GM21723 (cell line): ENCODE data around the gene CERK.

ENCODE experiments used
- ATAC-seq: cut with Tn5 transposase; IDR thresholded peaks from one replicate; pipeline ENCODE4 v1.9.1; 2021; ENCODE audit warnings: mild to moderate bottlenecking, moderate library complexity; ENCODE audit not compliant: unreplicated experiment

Gene CERK

DNA sequence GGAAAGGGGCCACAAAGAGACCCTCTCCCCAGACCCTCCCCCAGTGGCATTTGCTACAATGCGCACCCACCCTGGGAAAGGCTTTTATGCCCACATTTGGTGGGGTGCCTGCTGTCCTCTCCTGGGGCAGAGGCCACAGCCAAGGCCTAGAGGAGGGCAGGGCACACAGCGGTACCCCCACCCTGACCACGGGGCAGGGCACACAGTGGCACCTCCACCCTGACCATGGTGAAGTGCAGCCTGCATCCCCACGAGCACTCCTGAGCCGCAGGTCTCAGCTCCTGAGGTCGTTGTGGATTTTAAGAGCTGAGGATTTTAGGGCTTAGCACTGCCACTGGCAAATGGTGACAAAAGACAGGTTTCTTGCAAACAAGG lies 34.1 kb downstream of the CERK start:
- ATAC-seq, result no peak

GRCh38 chr22:46703171-46703995 lies 34.7 kb downstream of the CERK start:
- no peak for ATAC-seq

DNA sequence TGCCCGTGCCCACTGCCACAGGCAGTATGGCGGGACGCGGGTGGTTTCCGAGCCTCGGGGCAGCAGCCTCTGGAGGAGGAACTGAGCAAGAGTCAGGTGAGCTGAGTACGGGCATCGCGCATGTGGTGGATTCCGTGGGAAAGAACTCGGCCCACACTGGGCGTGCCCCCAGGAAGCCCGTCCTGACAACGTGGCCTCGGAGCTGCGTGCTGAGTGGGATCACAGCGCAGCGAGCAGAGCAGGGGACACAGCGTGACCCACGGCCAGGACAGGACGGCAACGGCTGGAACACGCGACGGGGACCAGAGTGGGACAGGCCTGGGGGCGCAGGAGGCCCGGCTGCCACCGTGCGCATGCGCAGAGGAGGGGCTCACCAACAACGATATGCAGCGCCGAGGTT lies 36.8 kb downstream of the CERK start:
- ATAC-seq, result no peak

DNA sequence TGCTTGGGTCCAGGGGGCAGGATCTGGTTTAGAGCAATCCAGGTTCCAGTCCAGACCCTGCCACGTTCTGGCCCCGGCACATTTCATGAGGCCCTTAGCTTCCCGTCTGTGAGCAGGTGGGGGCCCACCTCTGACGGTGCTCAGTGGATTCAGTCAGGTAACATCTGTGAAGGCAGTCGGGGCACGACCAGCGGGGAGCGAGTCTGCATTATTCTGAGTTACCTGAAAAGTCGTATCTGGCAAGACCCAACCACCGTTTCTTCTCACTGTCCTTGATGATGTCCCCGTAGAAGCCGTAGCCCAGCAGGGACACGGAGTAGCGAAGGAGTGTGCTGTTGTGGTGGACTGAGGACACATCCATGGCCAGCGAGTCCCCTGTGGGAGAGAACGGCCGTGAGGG lies 39.0 kb downstream of the CERK start:
- no peak for ATAC-seq

GRCh38 chr22:46697811-46698515 lies 40.1 kb downstream of the CERK start:
- no peak for ATAC-seq

DNA sequence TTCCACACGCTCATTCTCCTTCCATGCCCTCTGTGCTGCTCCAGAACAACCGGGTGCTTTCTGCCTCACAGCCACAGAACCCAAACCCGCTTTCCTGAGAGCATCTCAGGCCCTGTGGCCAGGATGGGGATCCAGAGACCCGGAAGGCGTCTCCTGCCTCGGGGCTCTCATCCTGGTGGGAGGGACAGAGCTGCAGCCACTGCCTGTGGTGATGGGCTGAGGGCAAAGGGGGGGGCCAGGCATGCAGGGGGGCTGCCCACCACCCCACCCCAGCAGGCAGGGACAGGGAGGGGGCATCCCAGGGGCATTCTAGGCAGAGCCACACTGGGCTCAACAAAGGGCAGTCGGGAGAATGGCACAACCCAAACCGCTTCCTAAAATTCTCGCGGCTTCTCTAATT lies 41.4 kb downstream of the CERK start:
- no peak for ATAC-seq

GRCh38 chr22:46696229-46696518 lies 41.9 kb downstream of the CERK start:
- ATAC-seq, result no peak

- ATAC-seq, result no peak
Observed at GRCh38 chr22:46695346-46696228, 42.5 kb downstream of the CERK start.

DNA sequence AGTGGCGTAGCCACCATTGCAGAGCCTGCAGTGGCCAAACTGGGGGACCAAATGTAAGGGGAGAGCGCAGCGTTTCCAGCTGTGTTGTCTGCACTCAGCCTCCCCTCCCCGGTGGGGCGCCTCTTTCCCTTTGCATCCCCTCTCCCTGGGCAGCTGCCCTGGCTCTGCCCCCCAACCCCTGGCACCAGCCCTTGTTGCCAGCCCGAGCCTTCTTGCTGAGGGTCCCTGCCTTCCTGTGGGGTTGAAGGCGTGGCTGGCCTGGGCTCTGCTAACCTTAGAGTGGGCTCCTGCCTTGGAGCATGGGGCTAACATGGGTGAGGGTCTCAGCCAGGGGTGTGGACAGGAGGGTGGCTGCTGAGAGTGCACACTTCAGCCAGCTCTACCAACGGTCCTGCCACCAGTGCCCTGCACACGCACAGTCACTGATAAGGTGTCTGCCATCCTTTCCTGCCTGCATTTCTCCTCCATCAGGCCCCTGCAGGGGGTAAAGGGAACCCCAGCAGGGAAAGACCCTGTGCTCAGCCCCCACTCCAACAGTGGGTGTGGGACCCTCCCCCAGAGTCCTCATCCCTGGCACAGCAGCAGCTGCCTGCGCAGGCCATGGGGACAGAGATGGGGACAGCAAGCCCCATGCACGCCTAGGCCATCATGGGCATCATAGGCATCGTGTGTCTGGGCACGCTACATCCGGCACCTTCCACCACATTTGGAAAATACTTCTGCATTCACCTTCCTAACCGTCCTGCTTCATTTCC lies 43.5 kb downstream of the CERK start:
- no peak for ATAC-seq

- no peak for ATAC-seq
Observed at GRCh38 chr22:46693634-46694415, 44.2 kb downstream of the CERK start.

DNA sequence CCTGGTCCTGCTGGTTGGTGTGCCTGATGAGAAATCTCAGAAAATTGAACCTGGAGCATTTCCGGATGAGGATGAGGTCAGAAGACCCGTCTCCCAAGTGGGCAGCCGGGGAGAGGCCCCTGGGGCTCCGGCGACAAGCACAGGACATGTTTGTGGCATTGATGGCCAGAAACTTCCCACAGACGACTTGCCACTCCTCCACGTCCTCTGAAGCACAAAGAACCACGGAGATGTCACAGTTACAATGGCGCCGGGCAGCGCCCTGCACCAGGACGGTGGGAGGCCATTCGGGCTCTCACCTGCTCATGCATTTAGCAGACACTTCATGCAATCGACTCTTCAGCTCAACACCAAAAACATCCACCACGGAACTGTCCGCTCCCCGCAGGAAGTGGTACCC lies 46.5 kb downstream of the CERK start:
- no peak for ATAC-seq

GRCh38 chr22:46690146-46690545 lies 47.9 kb downstream of the CERK start:
- ATAC-seq, result no peak

GRCh38 chr22:46688949-46689348 lies 49.1 kb downstream of the CERK start:
- ATAC-seq, result no peak

- ATAC-seq, result no peak
Observed at GRCh38 chr22:46687460-46687859, 50.6 kb downstream of the CERK start.

GRCh38 chr22:46687048-46687444 lies 51.0 kb downstream of the CERK start:
- ATAC-seq, result no peak

GRCh38 chr22:46686221-46687047 lies 51.6 kb downstream of the CERK start:
- no peak for ATAC-seq

DNA sequence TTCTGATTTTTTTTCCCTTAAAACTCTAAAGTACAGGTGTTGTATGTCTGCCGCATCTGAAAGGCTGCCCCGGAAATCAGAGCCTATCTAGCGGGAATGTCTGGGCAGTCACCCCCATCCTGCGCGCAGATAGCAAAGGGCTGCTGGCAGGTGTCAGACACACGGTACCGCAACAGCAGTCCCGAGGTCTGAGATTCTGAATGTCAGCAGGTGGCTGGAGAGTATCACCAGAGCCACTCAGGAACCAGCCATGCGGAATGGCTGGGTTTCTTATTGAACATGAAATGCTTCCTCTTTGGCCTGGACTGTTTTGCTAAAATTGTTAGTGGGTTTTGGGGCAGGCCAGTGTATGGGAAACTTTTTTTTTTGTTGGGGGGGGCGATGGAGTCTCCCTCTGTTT lies 53.3 kb downstream of the CERK start:
- no peak for ATAC-seq

GRCh38 chr22:46682011-46682731 lies 55.9 kb downstream of the CERK start:
- no peak for ATAC-seq

DNA sequence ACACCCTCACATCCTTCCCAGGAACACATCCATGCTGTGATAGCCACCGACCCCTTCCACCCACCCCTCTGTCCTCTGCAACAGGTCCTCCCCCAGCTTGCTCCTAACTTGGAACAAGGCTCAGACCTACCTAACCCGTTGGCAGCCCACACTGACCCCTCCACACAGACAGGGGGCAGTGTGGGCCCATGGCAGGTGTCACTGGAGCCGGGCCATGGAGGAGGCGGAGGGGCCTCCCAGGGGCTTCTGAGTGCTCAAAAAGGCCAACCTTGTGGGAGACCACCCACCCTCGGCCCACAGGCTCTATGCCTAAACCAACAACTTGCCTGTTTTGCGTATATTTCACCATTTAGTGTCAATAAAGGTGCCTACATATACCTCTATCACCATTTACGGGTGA lies 57.0 kb downstream of the CERK start:
- no peak for ATAC-seq
